Retina (tissue), 1 donor: ENCODE data around the gene PCED1B.

Experiments used
- DNase-seq: peaks from one replicate; pipeline ENCODE4 v3.0.0-alpha.2; 2016

Gene PCED1B

GRCh38 chr12:47067771-47068431 lies 11.5 kb upstream of the PCED1B start:
- no peak for DNase-seq

GRCh38 chr12:47068539-47068938 lies 10.9 kb upstream of the PCED1B start:
- DNase-seq: no peak

GRCh38 chr12:47070310-47070709 lies 9.1 kb upstream of the PCED1B start:
- no peak for DNase-seq

GRCh38 chr12:47071241-47071852 lies 8.1 kb upstream of the PCED1B start:
- no peak for DNase-seq

- no peak for DNase-seq
Measured at GRCh38 chr12:47073951-47074350, 5.5 kb upstream of the PCED1B start.

GRCh38 chr12:47074757-47075156 lies 4.7 kb upstream of the PCED1B start:
- DNase-seq: no peak

- DNase-seq: no peak
Measured at GRCh38 chr12:47075192-47076084, 4.0 kb upstream of the PCED1B start.

GRCh38 chr12:47077206-47078085 lies 2.0 kb upstream of the PCED1B start:
- no peak for DNase-seq

- no peak for DNase-seq
Measured at GRCh38 chr12:47078086-47078395, 1.4 kb upstream of the PCED1B start.

GRCh38 chr12:47078733-47079467 lies 521 bp upstream of the PCED1B start:
- peak; percentile 57 for DNase-seq

GRCh38 chr12:47079981-47080724 lies 732 bp downstream of the PCED1B start:
- DNase-seq: peak; percentile 84

- DNase-seq: no peak
Measured at GRCh38 chr12:47080725-47081502, 1.5 kb downstream of the PCED1B start.

GRCh38 chr12:47082283-47082682 lies 2.9 kb downstream of the PCED1B start:
- DNase-seq: no peak

GRCh38 chr12:47082796-47083621 lies 3.6 kb downstream of the PCED1B start:
- no peak for DNase-seq

- DNase-seq: no peak
Measured at GRCh38 chr12:47084172-47084571, 4.8 kb downstream of the PCED1B start.

- no peak for DNase-seq
Measured at GRCh38 chr12:47085815-47086252, 6.4 kb downstream of the PCED1B start.

- no peak for DNase-seq
Measured at GRCh38 chr12:47087088-47087688, 7.8 kb downstream of the PCED1B start.

- DNase-seq: no peak
Measured at GRCh38 chr12:47088021-47088944, 8.9 kb downstream of the PCED1B start.
